Peyer's patch (tissue), 4 donors: ENCODE measurements around the gene ZNF441.

Source experiments
- POLR2A ChIP-seq, 2 donors: fragments of 450-650 bp; IDR thresholded peaks; one replicate each; pipeline ENCODE4 v1.5.1; 2017; ENCODE audit warnings: antibody characterized with exemption in 2 of 2, mild to moderate bottlenecking in 2 of 2, moderate library complexity in 2 of 2
- TF ChIP-seq, protein P1 (sequence below), 6 experiments: fragments of 450-650 bp in 4 of 6; fragments of 200-600 bp in 2 of 6; sonication (generic) in 1 of 6; IDR thresholded peaks; one replicate each; pipeline ENCODE4 v1.5.1; 2017 to 2019; ENCODE audit warnings: antibody characterized with exemption in 6 of 6, mild to moderate bottlenecking in 3 of 6, moderate library complexity in 1 of 6

- TF ChIP-seq, protein P1, sequence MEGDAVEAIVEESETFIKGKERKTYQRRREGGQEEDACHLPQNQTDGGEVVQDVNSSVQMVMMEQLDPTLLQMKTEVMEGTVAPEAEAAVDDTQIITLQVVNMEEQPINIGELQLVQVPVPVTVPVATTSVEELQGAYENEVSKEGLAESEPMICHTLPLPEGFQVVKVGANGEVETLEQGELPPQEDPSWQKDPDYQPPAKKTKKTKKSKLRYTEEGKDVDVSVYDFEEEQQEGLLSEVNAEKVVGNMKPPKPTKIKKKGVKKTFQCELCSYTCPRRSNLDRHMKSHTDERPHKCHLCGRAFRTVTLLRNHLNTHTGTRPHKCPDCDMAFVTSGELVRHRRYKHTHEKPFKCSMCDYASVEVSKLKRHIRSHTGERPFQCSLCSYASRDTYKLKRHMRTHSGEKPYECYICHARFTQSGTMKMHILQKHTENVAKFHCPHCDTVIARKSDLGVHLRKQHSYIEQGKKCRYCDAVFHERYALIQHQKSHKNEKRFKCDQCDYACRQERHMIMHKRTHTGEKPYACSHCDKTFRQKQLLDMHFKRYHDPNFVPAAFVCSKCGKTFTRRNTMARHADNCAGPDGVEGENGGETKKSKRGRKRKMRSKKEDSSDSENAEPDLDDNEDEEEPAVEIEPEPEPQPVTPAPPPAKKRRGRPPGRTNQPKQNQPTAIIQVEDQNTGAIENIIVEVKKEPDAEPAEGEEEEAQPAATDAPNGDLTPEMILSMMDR (IDR thresholded peaks at IDR 0.05), result peak in 2 of 6 experiments; percentile 5 to 18
- peak; percentile 84 to 92 for TF ChIP-seq POLR2A (IDR thresholded peaks at IDR 0.05)
These were observed 28.6 kb upstream of the ZNF441 start for GRCh38 chr19:11737964-11738745.
